ENCODE measurements around the gene PLK3.
"Not testable (repeated sequence)": the region's sequence is repeated elsewhere in the genome, so short reads cannot be mapped to it uniquely, and the experiment has no call there.

PLK3 gene

GRCh38 chr1:44829506-44830384 is 29.6 kb downstream of the PLK3 start:
- no peak for DNase-seq

DNA sequence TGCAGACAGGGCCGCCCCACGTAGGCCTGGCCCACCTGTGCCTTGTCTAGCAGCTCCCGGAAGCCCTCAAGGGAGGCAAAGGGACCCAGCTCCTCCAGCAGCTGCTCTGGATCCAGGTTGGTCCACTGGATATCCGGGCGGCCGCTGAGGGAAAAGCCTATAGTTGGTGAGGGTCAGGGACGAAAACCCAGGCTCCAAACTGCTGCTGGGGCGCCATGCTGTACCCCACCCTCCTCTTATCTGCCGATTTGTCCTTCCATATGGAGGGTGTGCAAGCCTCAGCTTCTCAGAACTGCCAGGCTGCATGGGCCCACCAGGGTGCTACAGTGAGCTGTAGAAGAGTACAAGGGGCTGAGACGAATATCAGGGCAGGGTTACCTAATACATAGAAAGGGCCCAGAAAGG is 30.7 kb downstream of the PLK3 start:
- no peak for DNase-seq

- DNase-seq, result no peak
These were observed 31.3 kb downstream of the PLK3 start for GRCh38 chr1:44831516-44831915.

DNA sequence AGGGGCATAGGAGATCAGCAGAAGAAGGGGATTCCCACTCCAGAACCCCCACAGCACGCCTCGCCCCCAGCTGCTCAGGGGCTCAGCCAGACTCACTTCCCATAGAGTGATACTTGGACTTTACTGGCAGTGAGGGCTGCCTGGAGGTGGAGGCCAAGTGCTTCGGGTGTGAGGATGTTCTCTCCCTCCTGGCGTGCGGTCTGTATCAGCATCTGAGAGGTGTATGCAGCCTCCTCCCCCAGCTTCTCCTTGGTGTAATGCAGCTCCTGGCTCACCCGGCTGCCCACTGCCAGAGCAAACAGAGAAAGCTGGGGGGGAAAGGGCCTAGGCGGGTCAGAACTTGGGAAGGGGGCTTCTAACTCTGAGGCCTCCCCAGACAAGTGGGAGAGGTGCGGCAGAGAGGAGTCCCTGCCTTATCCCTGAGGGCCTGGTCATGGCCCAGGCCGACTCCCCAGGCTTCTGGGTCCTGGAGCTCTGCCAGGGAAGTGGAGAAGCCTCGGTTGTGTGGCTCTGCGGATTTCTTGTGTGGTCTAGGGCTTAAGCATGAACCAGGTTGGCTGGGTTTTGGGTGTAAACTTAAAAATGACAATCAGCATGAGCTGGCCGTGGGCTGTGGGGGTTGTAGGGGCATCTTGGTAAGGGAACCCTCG is 32.0 kb downstream of the PLK3 start:
- no peak for DNase-seq

DNA sequence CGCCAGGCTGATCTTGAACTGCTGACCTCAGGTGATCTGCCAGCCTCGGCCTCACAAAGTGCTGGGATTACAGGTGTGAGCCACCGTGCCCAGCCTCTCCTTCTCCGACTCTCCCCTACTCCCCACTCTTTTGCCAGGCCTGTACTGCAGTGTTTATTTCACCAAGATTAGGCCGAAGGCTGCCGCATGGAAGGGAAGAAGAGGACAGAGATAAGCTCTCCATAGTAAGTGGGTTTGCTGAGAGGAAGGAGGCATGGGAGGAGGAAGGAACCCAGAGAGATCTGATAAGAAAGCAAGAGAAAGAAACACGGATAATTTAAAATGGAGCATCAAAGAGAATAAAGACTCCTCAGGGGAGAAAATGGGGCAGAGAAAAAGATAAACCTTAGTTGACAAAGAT is 34.2 kb downstream of the PLK3 start:
- no peak for DNase-seq

- DNase-seq, result peak; percentile 90
These were observed 35.8 kb downstream of the PLK3 start for GRCh38 chr1:44835738-44836675.

- DNase-seq, result not testable (repeated sequence)
These were observed 38.1 kb downstream of the PLK3 start for GRCh38 chr1:44838294-44838693.

- DNase-seq, result no peak
These were observed 39.4 kb downstream of the PLK3 start for GRCh38 chr1:44839576-44839975.

- no peak for DNase-seq
These were observed 42.3 kb downstream of the PLK3 start for GRCh38 chr1:44842486-44842861.

GRCh38 chr1:44842862-44843655 is 42.9 kb downstream of the PLK3 start, which contains the start of gene PTCH2:
Gene PTCH2 (minus strand): TSS chr1:44843253. CDS start chr1:44842932, 321 bp downstream.
- peak; percentile 44 for DNase-seq

DNA sequence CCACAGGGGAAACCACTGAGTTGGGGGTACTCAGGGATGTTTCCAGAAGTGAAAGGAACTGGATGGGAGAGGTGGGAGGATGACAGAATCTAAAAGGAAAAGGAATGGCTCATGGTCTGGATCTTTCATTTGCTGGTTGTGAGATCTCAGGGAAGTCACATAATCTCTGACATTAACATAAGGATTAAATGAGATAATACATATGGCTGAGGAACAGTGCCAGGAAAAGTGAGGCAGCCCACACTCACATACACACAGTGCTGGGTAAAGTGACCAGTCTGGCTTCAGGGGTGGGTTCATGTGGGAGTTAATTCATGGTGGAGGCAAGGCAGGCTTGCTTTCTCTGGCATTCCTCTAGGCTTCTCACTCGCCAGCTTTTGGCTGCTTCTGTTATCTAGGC is 46.8 kb downstream of the PLK3 start:
- no peak for DNase-seq

GRCh38 chr1:44847845-44848244 is 47.7 kb downstream of the PLK3 start:
- no peak for DNase-seq

- DNase-seq, result no peak
These were observed 48.4 kb downstream of the PLK3 start for GRCh38 chr1:44848456-44849181.

- DNase-seq, result no peak
These were observed 49.5 kb downstream of the PLK3 start for GRCh38 chr1:44849575-44850132.

GRCh38 chr1:44851308-44851707 is 51.1 kb downstream of the PLK3 start:
- DNase-seq, result no peak

- no peak for DNase-seq
These were observed 53.0 kb downstream of the PLK3 start for GRCh38 chr1:44853201-44853600.

- no peak for DNase-seq
These were observed 54.8 kb downstream of the PLK3 start for GRCh38 chr1:44854970-44855369.

All from NCI-H2029 treated with DMSO at 0.1 percent for 48 hours (cell line).